Measurements from ENCODE around the gene DNAH3.
"Not testable (repeated sequence)": the region's sequence is repeated elsewhere in the genome, so short reads cannot be mapped to it uniquely, and the experiment has no call there.

Gene DNAH3

DNA sequence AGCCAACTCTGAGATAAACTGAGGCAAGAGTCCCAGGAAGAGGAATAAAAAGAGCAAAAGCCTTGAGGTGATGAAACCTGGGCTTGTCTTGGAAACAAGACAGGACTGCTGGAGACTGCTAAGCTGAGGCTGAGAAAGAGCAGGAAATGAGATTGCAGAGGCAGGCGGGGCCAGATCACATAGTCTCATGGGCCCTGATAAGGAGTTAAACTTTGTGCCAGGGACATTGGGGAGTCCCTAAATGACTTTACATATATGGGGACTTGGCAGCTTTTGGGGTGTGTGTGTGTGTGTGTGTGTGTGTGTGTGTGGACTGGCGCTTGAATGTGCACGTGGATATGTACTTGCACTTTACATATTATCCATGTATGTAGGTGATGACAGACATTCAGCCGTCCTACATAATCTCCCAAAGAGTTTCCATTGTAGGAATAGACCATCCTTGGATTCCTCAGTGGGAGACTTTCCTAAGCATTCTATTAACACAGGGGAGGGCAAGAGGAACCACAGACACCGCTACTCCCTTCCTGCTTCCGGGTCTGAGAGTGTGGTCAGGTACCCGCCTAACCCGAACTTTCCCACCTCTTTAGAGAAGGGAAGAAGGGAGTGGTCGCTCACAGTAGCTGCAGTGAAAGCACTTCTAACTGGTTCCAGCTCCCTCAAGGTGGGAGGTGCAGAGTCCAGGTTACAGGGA lies 127.0 kb downstream of the DNAH3 start:
- DNase-seq (ENCODE audit: low spot score) (no peak), FAIRE-seq (no peak)

DNA sequence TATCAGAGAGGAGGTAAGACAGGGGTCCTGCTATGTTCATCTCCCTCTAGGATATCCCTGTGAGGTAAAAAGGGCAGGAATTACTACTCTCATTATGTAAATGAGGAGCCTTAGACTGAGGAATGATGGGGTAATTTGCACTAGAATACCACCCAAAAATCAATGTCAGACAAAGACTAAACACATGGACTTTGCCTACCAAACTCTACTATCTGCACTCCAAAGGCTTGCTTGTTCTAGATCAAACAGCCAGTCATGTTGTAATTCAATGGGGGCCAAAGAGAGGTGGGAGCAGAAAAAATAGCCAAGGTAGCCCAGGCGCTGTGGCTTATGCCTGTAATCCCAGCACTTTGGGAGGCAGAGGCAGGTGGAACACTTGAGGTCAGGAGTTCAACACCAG lies 129.3 kb downstream of the DNAH3 start:
- no peak for DNase-seq (ENCODE audit: low spot score)
- no peak for FAIRE-seq

DNA sequence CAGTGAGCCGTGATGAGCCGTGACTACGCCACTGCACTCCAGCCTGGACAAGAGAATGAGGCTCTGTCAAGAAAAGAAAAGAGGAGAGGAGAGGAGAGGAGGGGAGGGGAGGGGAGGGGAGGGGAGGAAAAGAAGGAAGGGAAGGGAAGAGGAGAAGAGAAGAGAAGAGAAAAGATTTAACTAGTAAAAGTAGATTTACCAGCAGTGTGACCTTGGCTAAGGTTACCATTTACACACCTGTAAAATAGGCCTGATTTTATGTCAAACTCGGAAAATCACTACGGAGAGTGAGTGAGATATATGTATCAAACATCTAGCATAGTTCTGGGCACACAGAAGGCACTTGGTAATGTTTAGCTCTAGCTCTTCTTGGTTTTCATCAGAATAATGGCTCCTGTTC lies 140.8 kb downstream of the DNAH3 start:
- FAIRE-seq: no peak
- DNase-seq (ENCODE audit: low spot score): no peak

DNA sequence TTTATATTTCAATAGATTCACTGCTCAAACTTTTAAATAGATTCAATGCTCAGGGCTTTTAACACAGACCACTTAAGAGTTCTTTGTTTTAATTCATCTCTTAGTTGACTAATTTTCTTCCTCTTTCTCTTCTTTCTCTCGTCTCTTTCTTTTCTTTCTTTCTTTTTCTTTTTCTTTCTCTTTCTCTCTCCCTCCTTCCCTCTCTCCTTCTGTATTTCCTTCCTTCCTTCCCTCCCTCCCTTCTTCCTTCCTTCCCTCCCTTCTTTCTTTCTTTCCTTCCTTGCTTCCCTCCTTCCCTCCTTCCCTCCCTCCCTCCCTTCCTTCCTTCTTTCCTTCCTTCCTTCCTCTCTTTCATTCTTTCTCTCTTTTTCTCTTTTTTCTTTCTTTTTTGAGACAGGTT lies 145.6 kb downstream of the DNAH3 start:
- FAIRE-seq: no peak
- DNase-seq (ENCODE audit: low spot score): no peak

DNA sequence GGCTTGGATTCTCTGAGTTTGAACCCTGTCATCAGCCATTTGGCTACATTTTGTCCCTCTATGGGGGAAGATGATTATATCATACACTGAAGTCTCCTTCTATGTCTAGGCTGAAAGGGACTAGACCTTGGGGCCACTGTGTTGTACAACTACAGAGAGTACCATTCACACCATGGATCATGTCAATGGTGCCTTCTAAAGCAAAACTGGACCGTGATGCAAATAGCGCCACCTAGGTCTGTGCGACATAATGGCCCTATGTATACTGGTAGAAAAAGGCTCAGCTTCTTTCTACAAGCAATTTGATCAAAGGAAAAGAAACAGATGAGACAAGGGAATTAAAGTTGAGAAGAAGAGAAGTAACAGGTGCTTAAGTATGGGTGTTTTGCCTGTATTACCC lies 149.4 kb downstream of the DNAH3 start:
- no peak for FAIRE-seq
- DNase-seq (ENCODE audit: low spot score): no peak

DNA sequence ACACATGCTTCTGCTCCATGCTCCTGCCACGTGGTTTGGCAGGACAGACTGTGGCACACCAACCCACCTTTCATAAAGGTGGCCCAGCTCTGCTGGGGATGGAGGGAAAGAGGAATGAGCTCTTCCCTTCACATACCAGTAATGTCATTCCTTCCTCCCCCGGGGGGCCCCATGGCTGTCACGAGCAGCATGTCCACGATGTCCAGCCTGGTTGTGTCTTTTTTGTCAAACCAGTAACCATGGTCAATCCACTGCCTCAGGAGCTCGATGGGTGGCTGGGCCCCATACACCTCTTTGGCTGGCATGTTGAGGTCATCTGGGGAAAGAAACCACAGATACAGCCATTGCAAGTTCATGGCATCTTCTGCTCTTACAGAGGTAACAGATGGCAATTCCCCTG lies 153.5 kb downstream of the DNAH3 start:
- DNase-seq (ENCODE audit: low spot score) (no peak), FAIRE-seq (no peak)

DNA sequence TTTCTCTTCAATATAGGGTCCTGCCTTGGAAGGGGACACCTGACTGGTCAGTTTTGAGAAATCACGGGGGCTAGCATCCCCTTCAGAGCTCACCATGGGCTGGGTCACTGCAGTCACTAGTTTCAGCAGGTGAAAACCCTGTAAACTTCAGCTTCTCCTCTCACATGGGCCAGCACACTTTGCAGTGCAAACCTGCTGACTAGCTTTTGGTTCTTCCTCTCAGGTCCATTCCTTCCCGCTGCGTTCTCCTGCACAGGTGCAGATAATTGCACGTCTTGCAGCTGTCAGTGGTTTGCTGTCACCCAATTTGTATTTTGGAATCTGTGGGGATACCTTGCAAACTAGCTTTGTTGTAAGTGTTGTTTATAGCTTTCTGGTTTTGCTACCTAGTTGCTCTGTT lies 154.9 kb downstream of the DNAH3 start:
- FAIRE-seq: no peak

DNA sequence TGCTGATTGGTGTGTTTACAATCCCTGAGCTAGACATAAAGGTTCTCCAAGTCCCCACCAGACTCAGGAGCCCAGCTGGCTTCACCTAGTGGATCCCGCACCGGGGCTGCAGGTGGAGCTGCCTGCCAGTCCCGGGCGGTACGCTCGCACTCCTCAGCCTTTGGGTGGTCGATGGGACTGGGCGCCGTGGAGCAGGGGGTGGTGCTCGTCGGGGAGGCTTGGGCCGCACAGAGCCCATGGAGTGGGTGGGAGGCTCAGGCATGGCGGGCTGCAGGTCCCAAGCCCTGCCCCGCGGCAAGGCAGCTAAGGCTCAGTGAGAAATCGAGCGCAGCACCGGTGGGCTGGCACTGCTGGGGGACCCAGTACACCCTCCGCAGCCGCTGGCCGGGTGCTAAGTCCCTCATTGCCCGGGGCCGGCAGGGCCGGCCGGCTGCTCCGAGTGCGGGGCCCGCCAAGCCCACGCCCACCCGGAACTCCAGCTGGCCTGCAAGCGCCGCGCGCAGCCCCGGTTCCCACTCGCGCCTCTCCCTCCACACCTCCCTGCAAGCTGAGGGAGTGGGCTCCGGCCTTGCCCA lies 161.1 kb downstream of the DNAH3 start:
- FAIRE-seq; DNase-seq (ENCODE audit: low spot score): not testable (repeated sequence)

More for the DNA sequence above, 154.9 kb downstream of the DNAH3 start:
- DNase-seq (ENCODE audit: low spot score): no peak

DNA sequence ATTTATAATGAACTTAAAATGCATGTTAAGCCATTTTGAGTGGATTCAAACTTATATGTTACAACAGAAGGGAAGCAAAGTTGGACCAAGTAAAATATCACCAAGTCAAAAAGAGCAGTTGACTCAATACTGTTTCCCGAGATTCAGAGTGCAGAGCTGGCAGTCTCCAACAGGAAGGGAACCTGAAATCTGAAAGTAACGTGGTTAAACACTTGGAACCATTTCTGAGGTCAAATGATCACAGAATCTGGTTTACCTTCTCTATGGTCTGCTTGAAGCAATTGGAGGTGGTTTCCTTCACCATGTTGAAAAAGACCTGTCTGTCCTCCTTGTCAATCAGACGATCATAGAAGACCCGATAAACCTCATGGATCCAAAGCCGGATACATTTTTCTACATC lies 163.6 kb downstream of the DNAH3 start:
- no peak for FAIRE-seq
- no peak for DNase-seq (ENCODE audit: low spot score)

DNA sequence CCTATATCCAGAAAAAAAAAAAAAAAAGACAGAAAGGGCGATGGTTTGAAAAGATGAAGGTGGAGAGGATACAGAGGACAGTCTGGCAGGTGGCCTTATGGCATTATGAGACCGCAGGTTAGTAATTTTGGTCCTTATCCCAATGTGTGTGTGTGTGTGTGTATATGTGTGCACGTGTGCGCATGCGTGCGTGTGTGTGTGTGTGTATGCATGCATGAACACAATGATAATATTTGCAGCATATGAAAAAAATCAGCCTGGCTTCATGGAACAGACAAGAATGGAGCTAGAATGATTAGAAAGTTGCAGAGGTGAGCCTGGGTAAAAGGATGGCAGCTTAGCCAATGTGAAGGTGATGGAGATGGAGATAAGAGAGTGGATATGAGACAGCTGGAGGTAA lies 166.6 kb downstream of the DNAH3 start:
- no peak for DNase-seq (ENCODE audit: low spot score)
- FAIRE-seq: no peak

DNA sequence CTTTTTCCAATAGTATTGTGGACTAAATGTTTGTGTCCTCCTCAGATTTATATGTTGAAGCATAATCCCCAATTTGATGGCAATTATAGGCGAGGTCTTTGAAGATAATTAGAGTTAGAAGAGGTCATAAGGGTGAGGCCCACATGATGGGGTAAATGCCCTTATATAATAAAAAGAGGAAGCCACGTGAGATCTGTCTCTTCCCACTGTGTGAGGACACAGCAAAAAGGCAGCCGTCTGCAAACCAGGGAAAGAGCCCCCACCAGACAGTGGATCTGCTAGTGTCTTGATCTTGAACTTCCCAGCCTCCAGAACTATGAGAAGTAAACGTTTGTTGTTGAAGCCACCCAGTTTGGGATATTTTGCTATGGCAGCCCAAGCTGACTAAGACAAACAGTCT lies 174.1 kb downstream of the DNAH3 start:
- DNase-seq (ENCODE audit: low spot score) (no peak), FAIRE-seq (no peak)

DNA sequence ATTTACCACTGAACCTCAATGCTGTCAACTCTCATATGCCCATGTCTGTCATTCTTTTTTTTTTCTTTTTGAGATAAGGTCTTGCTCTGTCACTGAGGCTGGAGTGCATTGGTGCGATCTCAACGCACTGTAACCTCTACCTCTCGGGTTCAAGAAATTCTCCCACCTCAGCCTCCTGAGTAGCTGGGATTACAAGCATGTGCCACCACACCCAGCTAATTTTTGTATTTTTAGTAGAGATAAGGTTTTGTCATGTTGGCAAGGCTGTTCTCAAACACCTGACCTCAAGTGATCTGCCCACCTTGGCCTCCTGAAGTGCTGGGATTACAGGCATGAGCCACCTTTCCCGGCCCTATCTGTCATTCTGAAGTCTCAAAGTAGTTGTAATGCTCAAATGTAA lies 177.4 kb downstream of the DNAH3 start:
- DNase-seq (ENCODE audit: low spot score); FAIRE-seq: not testable (repeated sequence)

DNA sequence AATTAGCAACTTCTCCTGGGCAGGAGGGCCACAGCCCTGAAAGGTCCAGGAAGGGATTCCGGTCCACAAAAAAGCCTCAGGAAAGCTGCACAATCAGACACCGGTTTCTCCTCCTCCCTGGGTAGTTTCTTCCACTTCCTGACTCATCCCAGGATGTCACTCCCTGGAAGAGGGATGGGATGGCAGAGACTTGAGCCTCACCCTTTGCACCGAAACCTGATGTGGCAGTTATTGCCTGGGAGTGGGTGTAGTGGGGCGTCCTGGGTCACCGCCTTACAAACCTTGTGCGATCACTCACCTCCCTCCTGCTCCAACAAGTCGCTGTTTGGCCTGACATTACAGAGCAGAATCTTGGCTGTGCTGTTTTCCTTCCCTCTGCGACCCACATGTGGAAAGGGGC lies 179.2 kb downstream of the DNAH3 start:
- no peak for FAIRE-seq
- DNase-seq (ENCODE audit: low spot score): no peak

DNA sequence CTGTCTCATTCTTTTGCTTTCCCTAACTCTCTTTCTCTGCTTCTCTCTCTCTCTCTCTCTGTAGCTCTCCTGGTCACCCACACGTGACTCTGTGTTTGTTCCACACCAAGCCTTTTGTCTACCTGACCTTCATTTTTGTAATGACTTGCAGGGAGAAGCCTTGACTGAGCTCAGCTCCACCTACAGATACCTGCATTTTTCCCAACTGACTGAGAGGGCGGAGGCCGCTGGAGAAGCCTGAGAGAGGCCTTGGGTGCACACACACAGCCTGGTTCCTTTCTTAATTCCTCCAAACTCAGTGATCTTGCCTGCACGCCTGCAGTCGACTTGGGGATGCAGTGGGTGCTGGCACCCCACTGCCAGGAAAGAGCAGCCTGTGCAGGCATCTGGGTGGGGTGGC lies 181.3 kb downstream of the DNAH3 start:
- no peak for FAIRE-seq

DNA sequence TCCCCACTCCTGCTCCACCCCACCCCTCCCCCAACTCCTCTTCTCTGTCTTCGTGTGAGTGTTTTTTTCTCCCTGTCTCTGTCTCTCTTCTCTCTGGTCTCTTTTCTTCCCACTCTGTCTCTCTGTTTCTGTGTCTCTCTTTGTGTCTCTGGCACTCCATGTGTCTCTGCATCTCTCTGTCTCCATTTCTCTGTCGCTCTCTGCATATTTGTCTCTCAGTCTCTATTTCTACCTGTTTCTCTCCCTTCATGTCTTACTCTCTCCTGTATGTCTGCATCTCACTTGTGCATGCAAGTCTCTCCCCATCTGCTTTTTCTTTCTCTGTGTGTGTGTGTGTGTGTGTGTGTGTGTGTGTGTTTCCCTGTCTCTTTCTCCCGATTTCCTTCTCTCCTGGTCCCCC lies 181.9 kb downstream of the DNAH3 start:
- no peak for FAIRE-seq
- no peak for DNase-seq (ENCODE audit: low spot score)

More for the DNA sequence above, 181.3 kb downstream of the DNAH3 start:
- DNase-seq (ENCODE audit: low spot score): no peak

DNA sequence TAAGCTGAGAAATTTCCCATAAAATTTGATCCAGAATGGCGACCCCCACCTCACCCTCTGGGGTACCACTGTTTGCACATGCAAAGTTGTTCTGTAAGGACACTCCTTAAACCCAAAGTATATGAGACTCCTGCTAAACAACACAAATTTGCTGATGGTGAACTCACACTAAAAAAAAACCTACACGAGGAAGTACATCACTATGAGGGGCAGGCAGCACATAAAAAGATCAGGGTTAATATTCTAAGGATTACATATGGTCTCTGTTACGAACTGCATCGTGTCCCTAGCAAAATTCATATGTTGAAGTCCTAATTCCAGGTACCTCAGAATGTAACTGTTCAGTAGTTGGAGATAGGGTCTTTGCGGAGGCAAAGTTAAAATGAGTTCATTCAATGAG lies 189.7 kb downstream of the DNAH3 start:
- no peak for FAIRE-seq
- DNase-seq (ENCODE audit: low spot score): no peak

DNA sequence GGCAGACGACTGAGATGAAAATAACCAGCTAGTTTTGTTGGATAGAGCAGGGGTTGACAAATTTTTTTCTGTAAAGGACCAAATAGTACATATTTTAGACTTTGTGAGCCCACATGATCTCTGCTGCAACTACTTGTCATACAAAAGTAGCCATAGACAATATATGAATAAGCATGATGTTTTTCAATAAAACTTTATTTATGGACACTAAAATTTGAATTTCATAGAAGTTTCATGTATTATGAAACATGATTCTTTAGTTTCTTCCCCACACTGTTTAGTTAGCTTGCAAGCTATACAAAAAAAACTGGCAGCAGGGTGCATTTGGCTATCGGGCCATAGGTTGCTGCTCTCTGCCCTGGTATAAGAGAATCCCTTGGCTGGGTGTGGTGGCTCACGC lies 193.5 kb downstream of the DNAH3 start:
- FAIRE-seq (no peak), DNase-seq (ENCODE audit: low spot score) (no peak)

DNA sequence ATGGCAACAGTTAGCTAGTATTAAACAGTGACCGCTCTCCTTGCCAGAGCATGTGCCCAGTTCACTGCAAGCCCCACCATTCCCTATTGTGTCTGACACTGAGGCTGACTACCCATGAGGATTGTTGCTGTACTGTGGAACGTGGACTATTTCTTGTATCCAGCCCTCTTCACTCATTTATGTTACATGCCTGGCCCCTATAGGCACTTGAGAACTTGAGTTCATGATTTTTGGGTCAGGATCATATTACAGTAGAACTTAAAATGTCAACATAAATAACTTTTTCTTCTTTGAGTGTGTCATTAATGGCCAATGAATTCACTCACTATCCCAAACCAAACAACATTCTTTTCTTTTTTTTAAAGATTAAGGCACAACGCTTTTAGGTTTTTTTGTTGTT lies 194.3 kb downstream of the DNAH3 start:
- FAIRE-seq: no peak
- DNase-seq (ENCODE audit: low spot score): no peak

DNA sequence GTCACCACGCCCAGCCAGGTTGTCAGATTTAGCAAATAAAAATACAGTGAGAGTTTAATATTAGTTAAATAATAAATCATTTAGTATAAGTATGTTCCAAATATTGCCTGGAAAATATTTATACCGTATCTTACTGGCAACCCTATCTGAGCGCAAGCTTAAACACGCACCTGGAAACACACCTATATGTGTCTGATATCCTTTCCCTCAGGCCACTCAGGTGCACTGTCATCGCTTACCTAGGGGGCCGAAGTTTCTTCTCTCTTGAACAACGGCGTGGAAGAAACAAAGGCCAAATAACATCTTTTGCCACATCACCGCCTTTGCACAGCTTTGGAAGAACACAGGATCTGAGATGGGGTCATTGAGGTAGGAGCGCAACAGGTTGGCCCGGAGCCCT lies 196.1 kb downstream of the DNAH3 start:
- DNase-seq (ENCODE audit: low spot score): no peak
- FAIRE-seq: no peak

DNA sequence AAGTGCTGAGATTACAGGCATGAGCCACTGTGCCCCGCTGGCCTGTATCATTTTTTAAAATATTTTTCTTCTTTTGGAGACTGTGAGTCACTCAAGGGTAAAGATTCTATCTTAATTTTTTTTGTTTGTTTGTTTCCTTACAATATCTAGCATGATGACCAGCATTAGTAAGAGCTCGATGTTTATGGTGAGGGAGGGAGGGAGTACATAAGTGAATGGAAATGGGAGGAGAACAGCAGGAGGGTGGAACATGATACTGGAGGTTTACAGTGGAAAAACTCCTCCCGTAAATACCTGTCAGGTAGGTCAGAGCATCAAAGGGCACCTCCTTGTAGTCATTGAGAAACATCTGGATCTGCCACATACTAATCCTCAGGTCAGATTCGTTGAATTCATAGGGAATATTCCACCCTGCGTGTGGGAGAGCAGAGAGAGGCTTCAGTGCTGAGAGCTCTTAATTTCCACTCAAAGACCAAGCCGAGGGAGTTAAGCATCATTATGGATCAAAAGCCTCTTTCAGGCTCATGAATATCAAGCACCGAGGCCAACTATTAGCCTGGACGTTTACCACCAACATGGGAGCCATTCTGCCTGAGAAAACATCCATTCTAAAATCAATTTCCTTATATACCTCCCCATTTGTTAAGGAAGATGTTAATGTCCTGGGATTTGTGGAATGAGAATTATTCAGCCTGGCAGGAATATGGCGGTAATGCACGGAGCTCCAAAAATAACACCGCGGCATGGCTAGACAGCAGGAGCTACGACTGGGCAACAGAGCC lies 198.3 kb downstream of the DNAH3 start:
- DNase-seq (ENCODE audit: low spot score): no peak
- no peak for FAIRE-seq

DNA sequence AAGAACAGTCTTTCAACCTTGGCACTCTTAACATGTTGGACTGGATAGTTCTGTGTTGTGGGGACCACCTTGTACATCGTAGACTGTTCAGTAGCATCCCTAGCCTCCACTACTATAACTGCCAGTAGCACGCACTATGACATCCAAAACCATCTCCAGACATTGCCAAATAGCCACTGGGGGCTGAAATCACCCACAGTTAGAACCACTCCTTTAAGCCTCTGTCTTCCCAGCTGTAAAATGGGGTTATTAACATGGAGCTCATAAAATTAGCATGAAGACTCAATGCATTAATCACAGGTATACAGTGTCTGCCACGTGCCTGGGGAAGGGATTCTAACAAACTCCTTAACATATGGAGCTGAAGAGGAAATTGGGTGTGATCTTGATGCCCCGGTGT lies 200.4 kb downstream of the DNAH3 start:
- FAIRE-seq: no peak
- DNase-seq (ENCODE audit: low spot score): no peak

DNA sequence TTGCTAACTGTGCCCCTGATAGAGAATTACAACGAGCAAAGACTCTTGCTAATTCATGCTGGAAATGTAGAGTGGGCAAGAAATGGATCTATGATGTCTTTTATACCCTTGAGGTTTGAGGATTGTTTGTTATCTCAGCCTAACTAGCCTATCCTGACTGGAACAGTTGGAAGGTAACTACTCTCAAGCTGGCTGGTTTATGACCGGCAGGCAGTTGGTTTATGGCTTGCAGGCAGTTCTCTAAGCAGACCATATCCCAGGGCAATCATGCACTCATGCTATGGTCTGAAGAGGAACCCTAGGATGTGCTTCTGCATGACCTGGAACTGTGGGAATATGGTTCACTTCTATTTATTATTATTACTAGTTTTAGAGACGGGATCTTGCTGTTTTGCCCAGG lies 201.0 kb downstream of the DNAH3 start:
- FAIRE-seq (no peak), DNase-seq (ENCODE audit: low spot score) (no peak)

DNA sequence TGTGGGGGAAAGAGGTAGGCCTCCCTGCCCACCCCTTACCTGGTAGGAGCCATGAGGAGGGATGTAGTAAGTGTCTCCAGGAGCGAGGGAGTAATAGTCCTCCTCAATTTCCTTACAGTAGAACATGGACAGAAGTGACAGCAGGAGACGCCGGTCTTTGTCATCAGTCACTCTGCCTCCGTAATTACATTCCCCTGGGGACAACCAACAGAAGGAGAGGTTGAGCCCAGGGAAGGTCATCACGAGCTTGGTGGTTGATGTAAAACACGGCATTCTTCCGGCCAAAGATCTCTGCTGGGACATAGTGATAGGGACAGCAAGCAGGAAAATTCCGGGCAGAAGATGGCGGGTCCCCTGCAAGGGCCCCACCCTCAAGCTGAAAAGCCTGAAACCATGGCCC lies 202.2 kb downstream of the DNAH3 start:
- DNase-seq (ENCODE audit: low spot score): no peak
- FAIRE-seq: no peak
